Middle frontal gyrus (tissue), 1 donor: ENCODE data around the gene PDZD2.
"Not testable (repeated sequence)": the region's sequence is repeated elsewhere in the genome, so short reads cannot be mapped to it uniquely, and the experiment has no call there.

ENCODE experiments used
- DNase-seq: peaks from one replicate; pipeline ENCODE4 v3.0.0-alpha.2; 2015; ENCODE audit warnings: low spot score; ENCODE audit errors: extremely low spot score

The PDZD2 gene

DNA sequence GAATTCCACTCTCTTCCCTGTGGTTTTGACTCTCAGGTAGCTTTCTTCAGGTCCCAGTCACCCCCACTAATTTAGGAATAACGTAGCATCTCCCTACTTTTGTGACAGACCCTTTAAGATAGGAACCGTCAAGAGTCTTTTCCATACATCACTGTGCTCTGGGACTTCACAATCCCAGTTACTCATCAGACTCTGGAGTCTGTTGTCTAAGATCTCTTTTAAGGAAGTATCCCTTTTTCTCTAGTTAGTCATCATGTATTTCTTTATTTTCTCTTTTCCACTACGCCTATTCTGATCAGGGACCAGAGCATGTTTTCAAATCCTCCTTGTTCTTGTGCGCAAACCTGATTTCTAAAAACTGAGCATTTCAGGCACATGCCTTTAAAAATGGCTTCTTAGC is 392.2 kb downstream of the PDZD2 start:
- DNase-seq, result no peak

GRCh38 chr5:32038523-32038922 is 399.6 kb downstream of the PDZD2 start:
- DNase-seq, result no peak

GRCh38 chr5:32039133-32039532 is 400.2 kb downstream of the PDZD2 start:
- DNase-seq, result not testable (repeated sequence)

DNA sequence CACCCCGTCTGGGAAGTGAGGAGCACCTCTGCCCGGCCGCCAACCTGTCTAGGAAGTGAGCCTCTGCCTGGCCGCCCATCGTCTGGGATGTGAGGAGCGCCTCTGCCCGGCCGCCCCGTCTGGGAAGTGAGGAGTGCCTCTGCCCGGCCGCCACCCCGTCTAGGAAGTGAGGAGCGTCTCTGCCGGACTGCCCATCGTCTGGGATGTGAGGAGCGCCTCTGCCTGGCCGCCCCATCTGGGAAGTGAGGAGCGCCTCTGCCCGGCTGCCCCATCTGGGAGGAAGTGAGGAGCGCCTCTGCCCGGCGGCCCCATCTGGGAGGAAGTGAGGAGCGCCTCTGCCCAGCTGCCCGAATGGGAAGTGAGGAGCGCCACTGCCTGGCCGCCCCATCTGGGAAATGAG is 400.7 kb downstream of the PDZD2 start:
- DNase-seq, result not testable (repeated sequence)

GRCh38 chr5:32040181-32040695 is 401.3 kb downstream of the PDZD2 start:
- DNase-seq, result not testable (repeated sequence)

GRCh38 chr5:32042551-32042961 is 403.6 kb downstream of the PDZD2 start:
- no peak for DNase-seq

DNA sequence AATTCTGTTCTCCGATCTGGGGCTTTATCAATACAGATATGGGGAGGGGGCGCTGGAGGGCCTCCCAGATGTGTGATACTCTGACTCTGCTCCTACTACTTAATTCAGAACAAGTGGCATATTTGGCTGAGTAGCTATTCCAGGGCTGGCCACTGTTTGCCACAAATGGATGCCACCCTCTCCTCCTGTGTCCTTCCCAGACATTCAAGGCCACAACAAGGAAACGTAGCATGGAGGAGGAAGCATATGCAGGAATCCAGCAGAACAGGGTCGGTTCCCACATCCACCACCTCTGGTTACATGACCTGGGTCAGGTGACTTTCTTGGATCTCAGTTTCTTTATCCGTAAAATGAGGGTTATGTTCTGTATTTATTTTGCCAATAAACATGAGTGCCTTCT is 404.2 kb downstream of the PDZD2 start:
- no peak for DNase-seq

DNA sequence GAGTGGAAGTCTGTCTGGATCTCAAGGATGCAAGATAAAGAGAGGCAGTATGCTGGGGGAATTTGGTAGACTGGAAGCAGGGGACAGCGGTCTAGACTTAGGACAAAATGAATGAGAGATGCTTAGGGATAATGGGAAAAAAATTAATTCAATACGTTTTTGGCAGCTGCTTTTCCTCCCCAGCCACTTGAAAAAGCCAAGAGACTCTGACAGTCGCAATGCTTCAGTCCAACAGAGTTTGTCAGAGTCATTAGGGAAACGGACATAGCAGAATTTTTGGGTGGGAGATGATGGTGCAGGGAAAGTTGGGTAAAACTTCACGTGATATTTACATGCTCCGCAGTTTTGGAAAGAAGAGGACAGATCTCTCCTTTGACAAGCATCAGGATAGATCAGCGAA is 405.5 kb downstream of the PDZD2 start:
- no peak for DNase-seq

- DNase-seq, result no peak
These were observed 406.0 kb downstream of the PDZD2 start for GRCh38 chr5:32044939-32045338.

DNA sequence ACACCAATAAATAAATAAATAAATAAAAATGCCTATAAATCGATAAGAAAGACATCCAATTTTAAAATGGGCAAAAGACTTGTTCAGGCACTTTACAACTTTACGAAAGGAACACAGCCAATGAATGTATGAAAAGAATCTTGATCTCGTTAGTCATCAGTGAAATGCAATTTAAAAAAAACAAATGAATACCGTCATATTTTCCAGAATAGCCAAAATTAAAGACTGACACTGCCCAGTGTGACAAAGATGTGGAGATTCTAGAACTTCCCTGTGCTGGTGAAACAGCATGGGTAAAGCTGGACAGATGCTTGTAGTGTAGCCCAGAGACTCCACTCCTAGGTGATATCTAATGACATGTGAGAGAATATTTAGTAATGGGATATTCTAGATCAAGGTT is 408.1 kb downstream of the PDZD2 start:
- DNase-seq, result no peak

DNA sequence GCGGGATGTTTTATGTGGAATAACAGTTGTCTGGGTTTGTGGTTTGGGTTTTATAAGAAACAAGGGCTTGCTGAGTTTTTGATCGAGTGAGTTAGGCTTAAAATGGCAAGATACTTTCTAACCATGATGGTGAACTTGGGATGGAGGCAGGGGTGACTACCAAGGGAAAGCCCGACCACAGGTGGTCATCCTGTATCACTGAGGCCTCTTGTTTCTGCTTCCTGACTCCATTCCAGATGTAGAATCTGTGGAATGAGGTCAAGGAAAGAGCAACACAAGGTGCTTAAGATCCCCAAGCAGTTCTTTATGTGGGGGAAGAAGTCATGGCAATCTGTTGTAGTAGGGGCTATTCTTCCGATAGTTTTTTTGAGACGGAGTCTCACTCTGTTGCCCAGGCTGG is 412.9 kb downstream of the PDZD2 start:
- no peak for DNase-seq

- DNase-seq, result no peak
These were observed 417.2 kb downstream of the PDZD2 start for GRCh38 chr5:32055891-32056866.

GRCh38 chr5:32057187-32058096 is 418.5 kb downstream of the PDZD2 start:
- no peak for DNase-seq

DNA sequence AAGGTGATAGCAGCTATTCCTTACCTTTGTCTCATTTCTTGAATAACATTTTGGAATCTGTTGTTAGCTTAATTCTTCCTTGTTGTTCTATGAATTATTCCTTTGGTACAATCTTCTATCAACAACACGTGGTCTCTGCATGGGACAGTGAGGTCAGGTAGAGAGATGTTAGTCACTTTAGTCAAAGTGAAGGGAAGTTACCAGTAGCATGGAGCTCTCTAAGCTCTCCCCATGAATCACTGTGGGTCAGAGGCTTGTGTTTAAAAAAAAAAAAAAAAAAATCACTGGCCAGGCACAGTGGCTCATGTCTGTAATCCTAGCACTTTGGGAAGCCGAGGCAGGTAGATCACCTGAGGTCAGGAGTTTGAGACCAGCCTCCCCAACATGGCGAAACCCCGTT is 419.2 kb downstream of the PDZD2 start:
- DNase-seq, result no peak

- DNase-seq, result no peak
These were observed 420.1 kb downstream of the PDZD2 start for GRCh38 chr5:32058997-32059396.

- DNase-seq, result no peak
These were observed 421.0 kb downstream of the PDZD2 start for GRCh38 chr5:32059761-32060530.

GRCh38 chr5:32061236-32061635 is 422.3 kb downstream of the PDZD2 start:
- no peak for DNase-seq

DNA sequence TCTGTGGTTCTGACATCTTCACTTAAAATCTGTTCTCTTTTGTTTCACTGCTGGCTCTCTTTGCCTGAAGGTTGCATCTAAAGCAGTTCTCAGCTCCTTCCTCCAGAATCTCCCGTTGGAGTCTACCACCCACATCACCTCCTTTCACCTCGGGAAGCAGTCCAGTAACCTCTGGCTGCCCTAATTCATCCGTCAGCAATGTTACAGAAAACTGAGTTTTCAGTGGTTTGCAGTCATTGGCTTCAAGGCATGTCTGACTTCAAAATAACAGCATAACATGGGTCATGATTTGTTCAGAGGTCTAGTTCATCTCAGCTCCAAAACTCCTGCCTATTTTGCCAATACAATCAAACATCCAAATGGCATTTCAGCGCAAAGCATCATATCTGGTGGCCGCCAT is 427.5 kb downstream of the PDZD2 start:
- no peak for DNase-seq

GRCh38 chr5:32067774-32068470 is 429.0 kb downstream of the PDZD2 start:
- no peak for DNase-seq

- no peak for DNase-seq
These were observed 429.6 kb downstream of the PDZD2 start for GRCh38 chr5:32068561-32068960.
